ENCODE results near the gene TNFRSF1A. TPM values are rescaled to one million over a fixed set of nuclear protein-coding genes. Genes with fewer than 3 reads are reported as not detected.
A peak's percentile ranks its signal among the peaks of the same experiment; 100 is the strongest.

Gene TNFRSF1A
- 100 to 1,000 TPM; 135 to 191 (median 176) TPM for total RNA-seq
- 100 to 1,000 TPM in 1 of 3 donors, 10 to 100 TPM in 2; 31.7 to 107 (median 74.5) TPM for polyA plus RNA-seq

- H3K9me3 ChIP-seq, result no peaks in the 10 kb centered on the region
- peak; percentile 93 for DNase-seq
- peaks cover 0 to 71% (median 57%) of the 10 kb centered on the region in 4 donors for H3K4me1 ChIP-seq
- intact Hi-C loops (cut with DNase I), result loop anchor here (2.0 kb wide), 2 partner anchors 19 to 89 kb away; no protein-coding TSS in a partner anchor
- TF ChIP-seq EP300 (IDR thresholded peaks at IDR 0.05) (no peak), CTCF (IDR thresholded peaks at IDR 0.05) (no peak), POLR2A (IDR thresholded peaks at IDR 0.05) (peak; percentile 78 to 87), POLR2AphosphoS5 (IDR thresholded peaks at IDR 0.05) (peak; percentile 79 to 90 (median 86))
- H3K27ac ChIP-seq, result peak within 1 kb of the TSS; percentile 93 to 98 (median 97)
- no peaks in the 10 kb centered on the region for H3K36me3 ChIP-seq
- 0 to 2% methylated on average over 21 of the region's 21 CpGs for WGBS, 2 donors
- H3K4me3 ChIP-seq, result peak within 1 kb of the TSS; percentile 80 to 88 (median 87)
- H3K27me3 ChIP-seq, result no peaks in the 10 kb centered on the region
Observed at GRCh38 chr12:6341417-6342139, at the start of gene TNFRSF1A. Gene TNFRSF1A (minus strand): TSS chr12:6342076. CDS start chr12:6341814, 262 bp downstream.

- no peak overlapping the region for H3K4me3 ChIP-seq
- no peaks in the 10 kb centered on the region for H3K9me3 ChIP-seq
- H3K27ac ChIP-seq, result peak overlapping the region; percentile 55 to 98 (median 90)
- H3K4me1 ChIP-seq, result peaks cover 0 to 67% (median 61%) of the 10 kb centered on the region in 4 donors
- WGBS, 2 donors, result 80 to 87% methylated on average over 17 of the region's 17 CpGs
- no peak for TF ChIP-seq POLR2A (IDR thresholded peaks at IDR 0.05)
- TF ChIP-seq POLR2AphosphoS5 (IDR thresholded peaks at IDR 0.05), result no peak
- no peak for TF ChIP-seq EP300 (IDR thresholded peaks at IDR 0.05)
- no peak for TF ChIP-seq CTCF (IDR thresholded peaks at IDR 0.05)
- no peaks in the 10 kb centered on the region for H3K27me3 ChIP-seq
- intact Hi-C loops (cut with DNase I), result loop anchor here (5.0 kb wide), 1 partner anchor 61 kb away; the partner anchor contains the start of gene TAPBPL
- peaks cover 0 to 50% (median 28%) of the 10 kb centered on the region in 4 donors for H3K36me3 ChIP-seq
- DNase-seq, result no peak
Observed at GRCh38 chr12:6391013-6391412, 49.1 kb upstream of the TNFRSF1A start.

- TF ChIP-seq POLR2A (IDR thresholded peaks at IDR 0.05), result no peak
- no peak for TF ChIP-seq POLR2AphosphoS5 (IDR thresholded peaks at IDR 0.05)
- TF ChIP-seq CTCF (IDR thresholded peaks at IDR 0.05), result no peak
- TF ChIP-seq EP300 (IDR thresholded peaks at IDR 0.05), result no peak
- no peaks in the 10 kb centered on the region for H3K9me3 ChIP-seq
- H3K27me3 ChIP-seq, result no peaks in the 10 kb centered on the region
- peaks cover 0 to 54% (median 29%) of the 10 kb centered on the region in 4 donors for H3K36me3 ChIP-seq
- WGBS, 2 donors, result 54 to 78% methylated on average over 15 of the region's 15 CpGs
- H3K27ac ChIP-seq, result peak overlapping the region; percentile 55 to 98 (median 90)
- peaks cover 0 to 72% (median 68%) of the 10 kb centered on the region in 4 donors for H3K4me1 ChIP-seq
- DNase-seq, result no peak
- intact Hi-C loops (cut with DNase I), result loop anchor here (5.0 kb wide), 1 partner anchor 62 kb away; the partner anchor contains the start of gene TAPBPL
- H3K4me3 ChIP-seq, result no peak overlapping the region
Observed at GRCh38 chr12:6390084-6390799, 48.4 kb upstream of the TNFRSF1A start.

- H3K4me3 ChIP-seq, result no peak overlapping the region
- H3K4me1 ChIP-seq, result peaks cover 3 to 83% (median 77%) of the 10 kb centered on the region in 4 donors
- peaks cover 0 to 54% (median 29%) of the 10 kb centered on the region in 4 donors for H3K36me3 ChIP-seq
- no peak for TF ChIP-seq POLR2A (IDR thresholded peaks at IDR 0.05)
- no peak for TF ChIP-seq POLR2AphosphoS5 (IDR thresholded peaks at IDR 0.05)
- TF ChIP-seq EP300 (IDR thresholded peaks at IDR 0.05), result no peak
- TF ChIP-seq CTCF (IDR thresholded peaks at IDR 0.05), result no peak
- no peaks in the 10 kb centered on the region for H3K27me3 ChIP-seq
- no peaks in the 10 kb centered on the region for H3K9me3 ChIP-seq
- DNase-seq, result no peak
- peak overlapping the region; percentile 5 to 98 (median 94) for H3K27ac ChIP-seq
- intact Hi-C loops (cut with DNase I), result no loop called here
- 91 to 92% methylated on average over 7 of the region's 7 CpGs for WGBS, 2 donors
Observed at GRCh38 chr12:6387541-6387940, 45.7 kb upstream of the TNFRSF1A start.

Measured in sigmoid colon (tissue), 7 donors.